GM12878 (cell line): ENCODE measurements around the gene SOX2. TPM values are rescaled to one million over a fixed set of nuclear protein-coding genes. Genes with fewer than 3 reads are reported as not detected.

Experiments
- ATAC-seq: fragments of 200-7000 bp; cut with Tn5 transposase; 3 replicates; pipeline ENCODE4 v1.9.1; 2020; ENCODE audit warnings: mild to moderate bottlenecking, moderate library complexity
- BruUV-seq: library from RNA; stranded (reverse); fragments of 400-500 nt; replicated peaks from 2 replicates; lab custom pipeline; 2021; lab: Mats Ljungman, UMichigan
- CTCF ChIA-PET: fragments of 300-600 bp; sonication (Branson Sonifier 250); formaldehyde crosslinking; extraction: SDS; loops from one replicate; lab custom pipeline; 2021; ENCODE audit warnings: inconsistent platforms; lab: Yijun Ruan, JAX
- POLR2A ChIA-PET: fragments of 350-600 bp; formaldehyde crosslinking; extraction: SDS; loops from one replicate; lab custom pipeline; 2021; ENCODE audit warnings: inconsistent platforms; lab: Charles Lee
- RAD21 ChIA-PET: fragments of 300-600 bp; sonication (Branson Sonifier 250); formaldehyde crosslinking; loops from one replicate; lab custom pipeline; 2023; ENCODE audit warnings: antibody characterized with exemption; ENCODE audit not compliant: unreplicated experiment; lab: Charles Lee
- SMC1A ChIA-PET: fragments of 300-600 bp; sonication (Branson Sonifier 250); formaldehyde crosslinking; loops from one replicate; lab custom pipeline; 2023; ENCODE audit not compliant: unreplicated experiment, uncharacterized antibody; lab: Charles Lee
- DNase-seq: peaks from one replicate; pipeline ENCODE4 v3.0.0-alpha.2; 2011; ENCODE audit warnings: low read depth, low spot score
- FAIRE-seq: peaks from 3 replicates; lab custom pipeline; 2011; peaks lifted over from hg19 to GRCh38; lab: Jason Lieb, UNC
- H2AFZ ChIP-seq: 2 replicates; pipeline ENCODE4 v1.6.0; 2011; ENCODE audit warnings: low read depth, low read length, control low read depth; ENCODE audit not compliant: control insufficient read depth
- H3K27ac ChIP-seq: 2 replicates; pipeline ENCODE4 v1.5.1; 2011; ENCODE audit warnings: control low read depth; ENCODE audit not compliant: control insufficient read depth, insufficient read depth
- H3K27me3 ChIP-seq, 2 experiments: replicated peaks in 1 of 2; 2 replicates each; pipeline versions ENCODE4 v1.6.0 to v1.6.1; 2011; ENCODE audit warnings: low read length in 1 of 2; ENCODE audit not compliant: control insufficient read depth in 2 of 2, insufficient read depth in 2 of 2
- H3K36me3 ChIP-seq, 2 experiments: 2 replicates each; pipeline ENCODE4 v1.5.1; 2011; ENCODE audit warnings: low read length in 1 of 2; ENCODE audit not compliant: control insufficient read depth in 2 of 2, insufficient read depth in 2 of 2
- H3K4me1 ChIP-seq: 2 replicates; pipeline ENCODE4 v1.6.1; 2011; ENCODE audit warnings: mild to moderate bottlenecking, low read length, moderate library complexity, mixed read lengths; ENCODE audit not compliant: control insufficient read depth, insufficient read depth
- H3K4me2 ChIP-seq: 2 replicates; pipeline ENCODE4 v1.6.0; 2011; ENCODE audit warnings: control low read depth; ENCODE audit not compliant: control insufficient read depth, insufficient read depth
- H3K4me3 ChIP-seq: fragments of 200-600 bp; sonication (generic); 2 replicates; pipeline ENCODE4 v1.5.1; 2016
- H3K79me2 ChIP-seq: 2 replicates; pipeline ENCODE4 v1.6.0; 2011; ENCODE audit warnings: low read length; ENCODE audit not compliant: control insufficient read depth, insufficient read depth
- H3K9ac ChIP-seq: 2 replicates; pipeline ENCODE4 v1.8.0; 2011; ENCODE audit warnings: low read length, control low read depth, mixed read lengths; ENCODE audit not compliant: control insufficient read depth, insufficient read depth
- H3K9me3 ChIP-seq: replicated peaks from 3 replicates; pipeline ENCODE4 v1.5.1; 2011; ENCODE audit warnings: mild to moderate bottlenecking, low read length; ENCODE audit not compliant: control insufficient read depth, insufficient read depth
- H4K20me1 ChIP-seq: 2 replicates; pipeline ENCODE4 v1.6.0; 2011; ENCODE audit not compliant: control insufficient read depth, insufficient read depth
- ASH2L ChIP-seq: fragments of 300-600, 200-600 bp; sonication (generic); IDR thresholded peaks from 2 replicates; pipeline ENCODE4 v1.6.1; 2017; ENCODE audit warnings: low read depth, mild to moderate bottlenecking, borderline replicate concordance
- CHD1 ChIP-seq: IDR thresholded peaks from 2 replicates; pipeline ENCODE4 v1.6.1; 2012; ENCODE audit warnings: low read depth, low read length, improper control_type of control experiment
- ESRRA ChIP-seq: IDR thresholded peaks from 2 replicates; pipeline ENCODE4 v1.6.1; 2012; ENCODE audit warnings: mild to moderate bottlenecking, low read length, improper control_type of control experiment
- HDAC2 ChIP-seq: fragments of 200-600 bp; sonication (generic); IDR thresholded peaks from 2 replicates; pipeline ENCODE4 v1.6.1; 2017
- HDGF ChIP-seq: fragments of 450-650 bp; IDR thresholded peaks from 2 replicates; pipeline ENCODE4 v1.6.1; 2016; ENCODE audit warnings: antibody characterized with exemption
- IKZF2 ChIP-seq, 2 experiments: fragments of 450-650 bp; IDR thresholded peaks; 2 replicates each; pipeline ENCODE4 v1.6.1; 2017; ENCODE audit warnings: mild to moderate bottlenecking in 2 of 2, moderate library complexity in 2 of 2
- IRF3 ChIP-seq: fragments of 450-650 bp; IDR thresholded peaks from 2 replicates; pipeline ENCODE4 v1.6.1; 2014; ENCODE audit warnings: mild to moderate bottlenecking
- JUNB ChIP-seq: IDR thresholded peaks from 2 replicates; pipeline ENCODE4 v1.6.1; 2016; ENCODE audit warnings: antibody characterized with exemption, mild to moderate bottlenecking
- MTA2 ChIP-seq: fragments of 450-650 bp; IDR thresholded peaks from 2 replicates; pipeline ENCODE4 v1.6.1; 2016; ENCODE audit warnings: low read depth, mild to moderate bottlenecking, moderate library complexity
- MXI1 ChIP-seq: fragments of 150-350 bp; IDR thresholded peaks from 2 replicates; pipeline ENCODE4 v1.6.1; 2011; ENCODE audit warnings: low read depth, mild to moderate bottlenecking, inconsistent platforms, low read length, improper control_type of control experiment
- MYC ChIP-seq: IDR thresholded peaks from 2 replicates; pipeline ENCODE4 v1.6.1; 2011; ENCODE audit warnings: mild to moderate bottlenecking, low read length, moderate library complexity, inconsistent platforms; ENCODE audit not compliant: insufficient read depth, insufficient replicate concordance, insufficient read length, severe bottlenecking
- NBN ChIP-seq: fragments of 450-650 bp; IDR thresholded peaks from 2 replicates; pipeline ENCODE4 v1.6.1; 2016
- NFYB ChIP-seq: IDR thresholded peaks from 2 replicates; pipeline ENCODE4 v1.6.1; 2011; ENCODE audit warnings: low read depth, mild to moderate bottlenecking, low read length, improper control_type of control experiment, moderate library complexity; ENCODE audit not compliant: insufficient read depth
- RBBP5 ChIP-seq: fragments of 200-600 bp; sonication (generic); conservative IDR thresholded peaks from 2 replicates; pipeline ENCODE4 v1.6.1; 2016
- RFX5 ChIP-seq: IDR thresholded peaks from 2 replicates; pipeline ENCODE4 v1.6.1; 2011; ENCODE audit warnings: low read depth, low read length, improper control_type of control experiment
- STAT3 ChIP-seq: IDR thresholded peaks from 2 replicates; pipeline ENCODE4 v1.6.1; 2011; ENCODE audit warnings: low read depth, low read length, improper control_type of control experiment
- SUPT20H ChIP-seq: IDR thresholded peaks from 2 replicates; pipeline ENCODE4 v1.6.1; 2011; ENCODE audit warnings: low read depth, mild to moderate bottlenecking, low read length, moderate library complexity, borderline replicate concordance; ENCODE audit not compliant: control insufficient read depth
- TARDBP ChIP-seq: IDR thresholded peaks from 2 replicates; pipeline ENCODE4 v1.6.1; 2016; ENCODE audit warnings: borderline replicate concordance
- ZBTB4 ChIP-seq: fragments of 450-650 bp; formaldehyde crosslinking; IDR thresholded peaks from 2 replicates; pipeline ENCODE4 v1.4.0; 2022; ENCODE audit warnings: mild to moderate bottlenecking, moderate library complexity
- ZZZ3 ChIP-seq: IDR thresholded peaks from 2 replicates; pipeline ENCODE4 v1.6.1; 2011; ENCODE audit warnings: low read depth; ENCODE audit not compliant: control insufficient read depth, insufficient read length
- WGBS: methylation state at CpG from one replicate; pipeline ENCODE4 v1.1.6; 2016; ENCODE audit warnings: low lambda C conversion rate; ENCODE audit not compliant: insufficient replicate concordance, insufficient coverage; ENCODE audit errors: missing lambda C conversion rate; 5-methylcytosine and 5-hydroxymethylcytosine counted together
- in situ Hi-C: fragments of 300-500 bp; cut with MboI; formaldehyde crosslinking; loops from 9 replicates; pipeline ENCODE4 v1.14.3; 2018; ENCODE audit warnings: mixed read lengths
- intact Hi-C: fragments of 100-400 bp; cut with micrococcal nuclease; formaldehyde crosslinking; loops from one replicate; pipeline ENCODE4 v1.14.2; 2022; ENCODE audit not compliant: unreplicated experiment
- polyA plus RNA-seq, 11 experiments: library from polyadenylated mRNA; depleted of rRNA in 4 of 11; unstranded in 6 of 11; stranded (reverse) in 5 of 11; fragments of >200 nt; fragmentation: Nextera tagmentation in 4 of 11; fragmentation: Illumina TruSeq in 1 of 11; extraction: Ambion mirVana in 4 of 11; extraction: Trizol in 1 of 11; gene quantifications; 1 replicate in 1 of 11; 2 replicates in 10 of 11; pipeline versions ENCODE4 v1.2.1 to v1.2.3, GENCODE V29; 2011 to 2016; ENCODE audit warnings: inconsistent platforms in 2 of 11, missing spikeins in 2 of 11, low read depth in 1 of 11
- total RNA-seq, 4 experiments: library from RNA; depleted of rRNA in 3 of 4; stranded (reverse); fragments of >200 nt in 3 of 4; fragmentation: Illumina TruSeq in 1 of 4; extraction: Trizol in 1 of 4; gene quantifications; 2 replicates each; pipeline versions ENCODE4 v1.2.1 to v1.2.3, GENCODE V29; 2013 to 2021

Gene SOX2
- total and polyA plus RNA-seq, 10 of the 15 experiments (the other 5 are each of a cell fraction or from before 2014, with no cell fraction given), result 0.06 to 0.10 (median 0.07) TPM; not detected in 6

- ATAC-seq, result no peak
- FAIRE-seq, result no peak
- H3K36me3 ChIP-seq, result no peaks in the 10 kb centered on the region
- SMC1A ChIA-PET, result interaction anchor here (1.3 kb wide), 1 partner anchor 10 kb away, joined by 3 read pairs; no protein-coding TSS in a partner anchor
- no peak overlapping the region for H3K4me3 ChIP-seq
- no peaks in the 10 kb centered on the region for H3K79me2 ChIP-seq
- CTCF ChIA-PET, result no interaction called here
- H3K27ac ChIP-seq, result no peak overlapping the region
- no peak overlapping the region for H2AFZ ChIP-seq
- TF ChIP-seq CHD1 (no peak), ESRRA (no peak), MXI1 (no peak), STAT3 (no peak), NBN (no peak), HDAC2 (no peak), RFX5 (no peak), JUNB (no peak), TARDBP (no peak), SUPT20H (no peak), ASH2L (no peak), ZZZ3 (no peak), IKZF2 (IDR thresholded peaks at IDR 0.05) (no peak), IRF3 (no peak), NFYB (no peak), ZBTB4 (CRISPR knock-in tag) (no peak), RBBP5 (no peak), HDGF (no peak), MYC (no peak), MTA2 (no peak)
- 26% methylated on average over 11 of the region's 11 CpGs for WGBS
- no peak overlapping the region for H3K9ac ChIP-seq
- no peaks in the 10 kb centered on the region for H4K20me1 ChIP-seq
- intact Hi-C loops (no loop called here), in situ Hi-C loops (loop anchor here (10.0 kb wide), 2 partner anchors 372 to 492 kb away; no protein-coding TSS in a partner anchor)
- H3K4me1 ChIP-seq, result no peaks in the 10 kb centered on the region
- H3K27me3 ChIP-seq, result peaks cover 8 to 15% of the 10 kb centered on the region in 2 experiments
- DNase-seq, result no peak
- no TSS peak for BruUV-seq
- RAD21 ChIA-PET, result no interaction called here
- no peak overlapping the region for H3K4me2 ChIP-seq
- no peaks in the 10 kb centered on the region for H3K9me3 ChIP-seq
- POLR2A ChIA-PET, result interaction anchor here (0.5 to 0.6 kb wide), 2 partner anchors 59 to 1007 kb away, joined by 3 to 5 read pairs; no protein-coding TSS in a partner anchor
These were observed 15.0 kb upstream of the SOX2 start for GRCh38 chr3:181696626-181697230.
